Neural cell (in vitro differentiated cells): Measurements from ENCODE around the gene TRPC4AP.

Source experiments
- EP300 ChIP-seq: fragments of 450-650 bp; conservative IDR thresholded peaks from 2 replicates; pipeline ENCODE4 v1.6.1; 2014; ENCODE audit warnings: antibody characterized with exemption, mild to moderate bottlenecking, moderate library complexity; ENCODE audit not compliant: poor library complexity, severe bottlenecking
- POLR2AphosphoS5 ChIP-seq: IDR thresholded peaks from 2 replicates; pipeline ENCODE4 v1.6.1; 2012
- REST ChIP-seq: IDR thresholded peaks from 2 replicates; pipeline ENCODE4 v1.6.1; 2012; ENCODE audit warnings: borderline replicate concordance
- TAF1 ChIP-seq: IDR thresholded peaks from 2 replicates; pipeline ENCODE4 v1.6.1; 2012; ENCODE audit warnings: low read depth
- TF ChIP-seq, protein P1 (sequence below): fragments of 450-650 bp; IDR thresholded peaks from 2 replicates; pipeline ENCODE4 v1.5.1; 2014; ENCODE audit warnings: antibody characterized with exemption, mild to moderate bottlenecking, moderate library complexity; ENCODE audit not compliant: poor library complexity, severe bottlenecking

DNA sequence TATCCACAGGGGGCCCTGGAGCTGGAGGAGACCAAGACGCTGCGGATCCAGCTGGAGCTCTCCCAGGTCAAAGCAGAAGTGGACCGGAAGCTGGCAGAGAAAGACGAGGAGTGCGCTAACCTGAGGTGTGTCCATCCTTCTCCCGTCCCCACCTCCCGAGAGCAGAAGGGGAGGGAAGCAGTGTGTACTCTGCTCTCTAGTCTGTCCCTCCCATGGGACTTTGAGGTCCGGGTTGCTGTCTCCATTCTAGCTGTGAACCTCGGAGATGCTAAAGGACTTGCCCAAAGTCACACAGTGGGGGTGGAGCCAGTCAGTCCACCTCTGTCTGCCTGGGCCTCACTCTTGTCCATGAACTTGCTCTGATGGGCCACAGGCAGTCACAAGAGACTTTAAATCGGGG is 92.8 kb downstream of the TRPC4AP start:
- TF ChIP-seq, protein P1, sequence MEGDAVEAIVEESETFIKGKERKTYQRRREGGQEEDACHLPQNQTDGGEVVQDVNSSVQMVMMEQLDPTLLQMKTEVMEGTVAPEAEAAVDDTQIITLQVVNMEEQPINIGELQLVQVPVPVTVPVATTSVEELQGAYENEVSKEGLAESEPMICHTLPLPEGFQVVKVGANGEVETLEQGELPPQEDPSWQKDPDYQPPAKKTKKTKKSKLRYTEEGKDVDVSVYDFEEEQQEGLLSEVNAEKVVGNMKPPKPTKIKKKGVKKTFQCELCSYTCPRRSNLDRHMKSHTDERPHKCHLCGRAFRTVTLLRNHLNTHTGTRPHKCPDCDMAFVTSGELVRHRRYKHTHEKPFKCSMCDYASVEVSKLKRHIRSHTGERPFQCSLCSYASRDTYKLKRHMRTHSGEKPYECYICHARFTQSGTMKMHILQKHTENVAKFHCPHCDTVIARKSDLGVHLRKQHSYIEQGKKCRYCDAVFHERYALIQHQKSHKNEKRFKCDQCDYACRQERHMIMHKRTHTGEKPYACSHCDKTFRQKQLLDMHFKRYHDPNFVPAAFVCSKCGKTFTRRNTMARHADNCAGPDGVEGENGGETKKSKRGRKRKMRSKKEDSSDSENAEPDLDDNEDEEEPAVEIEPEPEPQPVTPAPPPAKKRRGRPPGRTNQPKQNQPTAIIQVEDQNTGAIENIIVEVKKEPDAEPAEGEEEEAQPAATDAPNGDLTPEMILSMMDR: no peak
- TF ChIP-seq REST (no peak), POLR2AphosphoS5 (no peak), EP300 (no peak), TAF1 (no peak)
